Muscle of leg (tissue), 11 donors: ENCODE data around the gene DNAH10. TPM values are rescaled to one million over a fixed set of nuclear protein-coding genes. Genes with fewer than 3 reads are reported as not detected.

Source experiments
- DNase-seq: peaks from one replicate; pipeline ENCODE4 v3.0.0; 2013
- H3K27ac ChIP-seq: one replicate; pipeline ENCODE4 v1.5.1; 2013; ENCODE audit warnings: mild to moderate bottlenecking, low read length, control low read depth
- H3K27me3 ChIP-seq: one replicate; pipeline ENCODE4 v1.6.1; 2013; ENCODE audit warnings: low read length; ENCODE audit not compliant: control insufficient read depth, insufficient read depth
- H3K36me3 ChIP-seq: one replicate; pipeline ENCODE4 v1.6.1; 2013; ENCODE audit warnings: low read length; ENCODE audit not compliant: control insufficient read depth, insufficient read depth
- H3K4me1 ChIP-seq: one replicate; pipeline ENCODE4 v1.6.1; 2013; ENCODE audit warnings: low read length; ENCODE audit not compliant: control insufficient read depth, insufficient read depth
- H3K4me3 ChIP-seq: one replicate; pipeline ENCODE4 v1.5.1; 2013; ENCODE audit warnings: low read length, control low read depth
- H3K9me3 ChIP-seq: replicated peaks from 2 replicates; pipeline ENCODE4 v1.6.1; 2013; ENCODE audit warnings: low read depth, low read length; ENCODE audit not compliant: control insufficient read depth
- WGBS: methylation state at CpG from one replicate; pipeline ENCODE4 v1.1.5; 2013; ENCODE audit warnings: missing lambda C conversion rate; ENCODE audit not compliant: insufficient coverage; 5-methylcytosine and 5-hydroxymethylcytosine counted together
- polyA plus RNA-seq, 8 donors: library from polyadenylated mRNA; unstranded; fragments of 120-200 nt; gene quantifications; one replicate each; pipeline versions ENCODE4 v1.2.1 to v1.2.3, GENCODE V29; 2013; ENCODE audit warnings: inconsistent platforms in 1 of 8, low replicate concordance in 1 of 8; ENCODE audit not compliant: insufficient read length in 8 of 8, insufficient read depth in 1 of 8
- total RNA-seq: library from RNA; stranded (reverse); fragments of 120-200 nt; gene quantifications from one replicate; pipeline ENCODE4 v1.2.4, GENCODE V29; 2013

The DNAH10 gene
- total and polyA plus RNA-seq, 9 donors, result 1.2 to 8.6 (median 1.7) TPM

DNA sequence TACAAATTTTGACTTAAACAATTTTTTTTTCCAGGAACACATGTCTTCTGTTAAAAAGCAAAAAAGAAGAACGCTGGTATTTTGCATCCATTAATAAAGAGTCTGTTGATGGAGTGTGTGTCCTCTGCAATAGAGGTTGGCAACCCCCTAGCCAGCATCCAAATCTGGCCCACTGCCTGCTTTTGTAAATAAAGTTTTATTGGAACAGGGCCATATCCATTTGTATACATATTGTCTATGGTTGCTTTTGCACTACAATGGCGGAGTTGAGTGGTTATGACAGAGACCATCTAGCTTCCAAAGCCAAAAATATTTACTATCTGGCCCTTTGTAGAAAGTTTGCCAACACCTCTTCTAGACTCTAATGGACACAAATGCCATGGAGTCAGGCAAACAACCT is 160.9 kb downstream of the DNAH10 start:
- no peak overlapping the region for H3K4me3 ChIP-seq
- no peak overlapping the region for H3K27ac ChIP-seq
- no peaks in the 10 kb centered on the region for H3K27me3 ChIP-seq
- no peak for DNase-seq
- H3K36me3 ChIP-seq, result no peaks in the 10 kb centered on the region
- peaks cover 3% of the 10 kb centered on the region for H3K4me1 ChIP-seq
- WGBS, result no CpG with 5 or more reads among the region's 2 CpGs
- H3K9me3 ChIP-seq, result no peaks in the 10 kb centered on the region

DNA sequence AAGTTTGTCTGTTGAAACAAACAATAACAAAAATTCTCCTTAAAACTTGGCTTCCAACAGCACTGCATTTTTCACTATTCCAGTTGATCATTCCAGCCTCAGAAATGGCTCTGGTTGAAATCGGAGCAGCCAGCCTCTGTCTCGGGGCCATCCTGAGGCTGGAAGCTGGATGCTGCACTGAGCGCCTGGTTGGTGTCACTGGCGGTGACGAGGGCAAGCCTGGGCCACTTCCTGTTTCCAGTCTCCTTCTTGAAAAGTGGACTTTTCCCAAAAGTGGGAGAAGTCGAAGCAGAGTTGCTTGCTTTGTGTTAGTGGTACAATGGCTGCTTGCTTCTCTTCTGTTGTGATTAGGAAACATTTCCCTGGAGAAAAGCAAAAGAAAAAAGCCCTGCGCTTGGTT is 161.8 kb downstream of the DNAH10 start:
- Histone ChIP-seq H3K27ac (no peak overlapping the region), H3K4me3 (no peak overlapping the region), H3K27me3 (no peaks in the 10 kb centered on the region), H3K4me1 (peaks cover 3% of the 10 kb centered on the region), H3K36me3 (no peaks in the 10 kb centered on the region), H3K9me3 (no peaks in the 10 kb centered on the region)
- 51% methylated on average over 6 of the region's 7 CpGs for WGBS
- no peak for DNase-seq

DNA sequence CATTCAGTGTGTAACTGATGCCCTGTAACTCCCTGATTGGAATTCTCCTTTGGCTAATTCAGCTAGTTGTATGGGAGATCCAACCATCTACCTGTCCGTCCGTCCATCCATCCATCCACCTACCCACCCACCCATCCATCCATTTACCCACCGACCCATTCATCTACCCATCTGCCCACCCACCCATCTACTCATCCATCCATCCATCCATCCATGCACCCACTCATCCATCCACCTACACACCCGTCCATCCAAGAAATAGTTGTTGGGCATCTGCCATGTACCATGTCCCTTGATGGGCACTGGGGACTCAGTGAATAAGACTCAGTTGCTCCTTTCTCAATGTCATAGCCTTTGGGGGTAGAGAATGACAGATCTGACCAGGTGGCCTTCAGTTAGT is 162.4 kb downstream of the DNAH10 start:
- Histone ChIP-seq H3K9me3 (no peaks in the 10 kb centered on the region), H3K36me3 (no peaks in the 10 kb centered on the region), H3K27me3 (no peaks in the 10 kb centered on the region), H3K4me1 (peaks cover 10% of the 10 kb centered on the region), H3K4me3 (no peak overlapping the region), H3K27ac (no peak overlapping the region)
- DNase-seq, result no peak
- 80% methylated on average over 2 of the region's 4 CpGs for WGBS

DNA sequence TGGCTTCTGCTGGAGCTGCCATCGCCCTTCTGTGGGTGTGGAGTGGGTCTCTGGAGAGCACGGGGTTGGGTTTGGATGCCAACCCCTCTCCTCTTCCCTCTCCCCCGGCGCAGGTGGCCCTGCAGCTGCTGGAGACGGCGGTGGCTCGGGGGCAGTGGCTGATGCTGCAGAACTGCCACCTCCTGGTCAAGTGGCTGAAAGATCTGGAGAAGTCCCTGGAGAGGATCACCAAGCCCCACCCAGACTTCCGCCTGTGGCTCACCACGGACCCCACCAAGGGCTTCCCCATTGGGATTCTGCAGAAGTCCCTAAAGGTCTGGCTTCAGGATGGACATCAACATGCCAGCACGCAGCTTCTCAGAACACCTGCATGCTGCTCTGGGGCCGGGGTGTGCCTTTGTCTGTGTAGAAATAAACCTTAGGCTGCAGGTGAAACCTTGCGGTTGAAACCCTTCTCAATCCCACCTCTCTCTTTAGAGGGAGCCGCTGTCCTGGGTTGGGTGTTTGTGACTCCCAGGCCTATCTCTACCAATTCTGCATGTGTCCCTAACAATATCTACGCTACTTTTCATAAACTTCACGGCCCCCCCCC is 166.3 kb downstream of the DNAH10 start:
- H3K36me3 ChIP-seq, result no peaks in the 10 kb centered on the region
- no peak for DNase-seq
- H3K4me1 ChIP-seq, result peaks cover 17% of the 10 kb centered on the region
- H3K27ac ChIP-seq, result no peak overlapping the region
- no peak overlapping the region for H3K4me3 ChIP-seq
- no peaks in the 10 kb centered on the region for H3K27me3 ChIP-seq
- 77% methylated on average over 7 of the region's 15 CpGs for WGBS
- H3K9me3 ChIP-seq, result no peaks in the 10 kb centered on the region

DNA sequence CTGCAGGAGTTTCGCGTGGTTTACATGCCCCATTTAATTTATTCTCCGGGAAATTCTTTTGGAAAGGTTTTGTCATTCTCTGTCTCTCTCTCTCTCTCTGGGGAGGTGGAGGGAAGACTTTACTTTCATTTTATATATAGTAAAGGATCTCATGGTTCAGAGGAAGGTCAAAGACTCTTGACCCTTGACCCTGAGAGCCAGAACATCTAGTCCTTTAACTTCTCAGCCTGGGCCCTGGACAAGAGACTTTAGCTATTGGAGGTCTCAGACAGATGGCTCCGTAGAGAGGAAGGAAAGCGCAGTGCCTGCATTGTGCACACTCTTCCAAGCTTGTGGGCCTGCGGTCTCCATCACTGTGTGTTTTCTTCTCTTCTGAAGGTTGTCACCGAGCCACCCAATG is 166.8 kb downstream of the DNAH10 start:
- peaks cover 17% of the 10 kb centered on the region for H3K4me1 ChIP-seq
- no peaks in the 10 kb centered on the region for H3K9me3 ChIP-seq
- no peak overlapping the region for H3K4me3 ChIP-seq
- no peak overlapping the region for H3K27ac ChIP-seq
- H3K36me3 ChIP-seq, result no peaks in the 10 kb centered on the region
- WGBS, result 80% methylated on average over 1 of the region's 7 CpGs
- DNase-seq, result no peak
- no peaks in the 10 kb centered on the region for H3K27me3 ChIP-seq

DNA sequence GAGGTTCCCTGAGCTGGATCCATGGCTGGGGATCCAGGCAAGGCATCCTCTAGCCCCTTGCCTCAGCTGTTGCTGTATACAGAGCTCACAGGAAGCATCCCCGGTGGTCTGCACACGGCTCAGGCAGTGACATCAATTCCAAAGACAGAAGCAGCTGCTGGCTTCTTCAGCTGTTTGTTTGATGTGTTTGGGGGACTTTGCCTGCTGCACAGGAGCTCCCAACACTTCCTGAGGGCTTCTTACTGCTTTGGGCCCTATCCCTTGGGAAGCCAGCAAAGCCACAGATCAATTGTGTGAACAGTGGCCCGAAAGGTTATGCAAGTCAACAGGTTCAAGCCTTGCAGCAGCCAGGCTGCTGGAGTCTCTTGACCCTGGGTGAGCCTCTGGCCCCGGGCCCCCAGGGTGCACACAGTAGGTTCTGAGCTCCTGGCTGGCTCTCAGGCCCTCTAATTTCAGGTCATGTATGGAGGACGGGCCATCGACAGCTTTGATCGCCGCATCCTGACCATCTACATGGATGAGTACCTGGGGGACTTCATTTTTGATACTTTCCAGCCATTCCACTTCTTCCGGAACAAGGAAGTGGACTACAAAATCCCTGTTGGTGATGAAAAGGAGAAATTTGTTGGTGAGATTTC is 168.0 kb downstream of the DNAH10 start:
- Histone ChIP-seq H3K4me1 (peaks cover 17% of the 10 kb centered on the region), H3K27ac (no peak overlapping the region), H3K36me3 (peaks cover 6% of the 10 kb centered on the region), H3K4me3 (no peak overlapping the region), H3K27me3 (no peaks in the 10 kb centered on the region), H3K9me3 (no peaks in the 10 kb centered on the region)
- 84% methylated on average over 4 of the region's 9 CpGs for WGBS
- peak; percentile 34 for DNase-seq

DNA sequence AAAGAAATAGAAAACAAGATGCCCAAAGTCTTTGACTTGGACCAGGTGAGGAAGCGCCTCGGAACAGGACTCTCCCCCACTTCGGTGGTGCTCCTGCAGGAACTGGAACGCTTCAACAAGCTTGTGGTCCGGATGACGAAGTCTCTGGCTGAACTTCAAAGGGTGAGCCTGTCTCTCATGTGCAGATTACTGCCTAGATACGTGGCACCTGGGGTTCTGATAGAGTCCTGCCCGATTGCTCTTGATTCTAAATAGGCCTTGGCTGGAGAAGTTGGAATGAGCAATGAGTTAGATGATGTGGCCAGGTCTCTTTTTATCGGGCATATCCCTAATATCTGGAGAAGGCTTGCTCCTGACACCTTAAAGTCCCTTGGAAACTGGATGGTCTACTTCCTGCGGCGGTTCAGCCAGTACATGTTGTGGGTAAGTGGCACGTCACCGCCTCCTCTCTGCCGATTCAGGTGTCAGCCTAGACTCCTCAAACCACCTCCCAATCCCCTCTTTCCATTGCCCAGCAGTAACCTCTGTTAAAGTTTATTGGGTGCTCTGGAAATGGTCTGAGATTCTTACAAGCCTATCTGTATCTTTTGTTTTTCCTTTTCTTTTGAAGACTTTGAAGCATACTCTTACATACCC is 169.7 kb downstream of the DNAH10 start:
- WGBS, result 90% methylated on average over 9 of the region's 14 CpGs

DNA sequence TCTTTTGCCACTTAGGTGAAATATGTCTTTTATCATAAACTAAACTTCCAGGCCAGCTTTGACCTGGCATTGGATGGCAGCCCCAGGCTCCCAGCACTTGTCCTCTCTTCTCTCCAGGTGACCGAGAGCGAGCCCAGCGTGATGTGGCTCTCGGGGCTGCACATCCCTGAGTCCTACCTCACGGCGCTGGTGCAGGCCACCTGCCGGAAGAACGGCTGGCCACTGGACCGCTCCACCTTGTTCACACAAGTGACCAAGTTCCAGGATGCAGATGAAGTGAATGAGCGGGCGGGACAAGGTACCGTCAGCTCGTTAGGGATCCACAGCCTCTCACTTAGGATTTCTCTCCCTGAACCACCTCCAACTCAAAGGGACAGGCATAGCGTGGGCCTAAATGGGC is 171.1 kb downstream of the DNAH10 start:
- WGBS, result 85% methylated on average over 14 of the region's 14 CpGs
- H3K27me3 ChIP-seq, result no peaks in the 10 kb centered on the region
- H3K4me3 ChIP-seq, result no peak overlapping the region

More for the DNA sequence above, 169.7 kb downstream of the DNAH10 start:
- Histone ChIP-seq H3K9me3 (no peaks in the 10 kb centered on the region), H3K4me1 (peaks cover 17% of the 10 kb centered on the region), H3K27ac (no peak overlapping the region), H3K27me3 (no peaks in the 10 kb centered on the region), H3K4me3 (no peak overlapping the region), H3K36me3 (peaks cover 21% of the 10 kb centered on the region)
- no peak for DNase-seq

DNA sequence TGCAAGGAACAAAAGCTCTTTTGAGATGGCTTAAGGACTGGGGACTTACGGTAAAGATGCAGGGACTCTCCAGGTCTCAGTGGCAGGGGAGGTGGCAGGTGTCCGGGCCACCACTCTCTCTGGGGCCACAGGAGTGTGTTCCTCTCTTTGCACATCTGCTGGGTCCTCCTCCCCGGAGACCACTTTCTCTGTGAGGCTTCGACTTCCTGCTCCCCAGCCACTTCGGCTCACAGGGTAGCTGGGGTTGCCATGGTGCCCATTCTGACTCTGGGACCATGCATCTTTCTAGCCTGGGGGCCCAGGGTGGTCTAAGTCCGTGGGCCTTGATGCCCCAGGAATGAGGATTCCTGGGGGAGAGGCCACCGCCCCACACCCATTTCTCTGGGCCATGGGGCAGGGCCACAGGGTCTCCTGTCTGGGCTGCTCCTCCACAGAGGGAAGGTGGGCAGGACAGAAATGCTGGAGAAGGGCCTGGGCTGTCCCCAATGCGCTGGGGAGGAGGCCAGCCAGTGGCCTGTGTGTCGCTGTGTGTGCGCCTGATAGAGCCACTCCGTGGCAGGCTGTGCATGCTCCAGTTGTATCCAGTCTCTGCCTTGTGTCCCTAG is 172.0 kb downstream of the DNAH10 start:
- no peak for DNase-seq
- no peak overlapping the region for H3K27ac ChIP-seq
- no peaks in the 10 kb centered on the region for H3K27me3 ChIP-seq
- no peaks in the 10 kb centered on the region for H3K9me3 ChIP-seq
- H3K4me1 ChIP-seq, result peaks cover 11% of the 10 kb centered on the region
- peaks cover 36% of the 10 kb centered on the region for H3K36me3 ChIP-seq
- WGBS, result 73% methylated on average over 11 of the region's 11 CpGs
- H3K4me3 ChIP-seq, result no peak overlapping the region

More for the DNA sequence above, 171.1 kb downstream of the DNAH10 start:
- Histone ChIP-seq H3K4me1 (peaks cover 14% of the 10 kb centered on the region), H3K9me3 (no peaks in the 10 kb centered on the region), H3K36me3 (peaks cover 33% of the 10 kb centered on the region), H3K27ac (no peak overlapping the region)
- no peak for DNase-seq

DNA sequence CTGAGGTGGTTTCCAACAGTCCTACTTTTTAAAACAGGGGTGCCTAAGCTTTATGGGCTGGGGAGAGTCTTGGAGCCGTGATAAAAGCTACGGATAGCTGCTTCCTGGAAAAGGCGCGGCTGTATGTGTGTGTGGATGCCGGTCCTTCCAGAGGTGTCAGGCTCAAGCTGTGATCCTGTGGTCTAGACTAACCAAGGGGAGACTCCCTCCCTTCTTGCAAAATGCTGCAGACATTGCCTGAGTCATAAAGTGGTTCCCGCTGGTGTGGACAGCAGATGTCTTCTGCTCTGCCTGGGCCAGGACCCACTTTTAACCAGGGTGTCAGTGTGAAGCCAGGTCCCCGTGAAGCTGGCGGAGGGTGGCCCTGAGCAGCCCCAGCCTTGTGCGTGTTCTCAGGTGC is 172.7 kb downstream of the DNAH10 start:
- no peak for DNase-seq
- H3K27me3 ChIP-seq, result no peaks in the 10 kb centered on the region
- H3K27ac ChIP-seq, result no peak overlapping the region
- H3K9me3 ChIP-seq, result no peaks in the 10 kb centered on the region
- no peak overlapping the region for H3K4me3 ChIP-seq
- peaks cover 4% of the 10 kb centered on the region for H3K4me1 ChIP-seq
- WGBS, result 68% methylated on average over 5 of the region's 9 CpGs
- peaks cover 39% of the 10 kb centered on the region for H3K36me3 ChIP-seq
